Measurements from ENCODE around the gene GGTLC1.

The GGTLC1 gene

GRCh38 chr20:23970049-23970448 lies 18.5 kb downstream of the GGTLC1 start:
- in situ Hi-C loops (cut with MboI; ENCODE audit: low pct_unique_long_range_greater_than_20kb, low sequenced_read_pairs, unreplicated experiment), result no loop called here

DNA sequence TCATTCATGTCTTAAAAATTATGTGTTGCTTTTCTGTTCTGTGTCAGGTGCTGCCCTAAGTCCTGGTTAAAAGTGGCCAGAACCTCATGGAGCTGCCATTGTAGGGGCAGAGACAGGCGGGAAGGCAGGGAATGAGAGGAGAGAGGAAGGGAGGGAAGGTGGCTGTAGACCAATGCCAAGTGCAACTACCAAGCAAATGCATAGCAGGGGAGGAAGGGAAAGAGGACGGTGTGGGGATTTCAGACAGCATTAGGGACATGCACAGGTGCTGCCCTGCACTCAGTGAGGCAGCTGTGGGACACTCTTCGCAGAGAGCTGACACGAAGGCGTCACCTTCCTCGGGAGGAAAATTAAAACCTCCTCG lies 21.0 kb downstream of the GGTLC1 start:
- TF ChIP-seq CTCF (IDR thresholded peaks at IDR 0.05; ENCODE audit: extremely low read depth, insufficient read depth, missing control alignments), result no peak
- in situ Hi-C loops (cut with MboI; ENCODE audit: low pct_unique_long_range_greater_than_20kb, low sequenced_read_pairs, unreplicated experiment), result no loop called here
- DNase-seq (ENCODE audit: low spot score), result no peak

More at GRCh38 chr20:23970049-23970448, 18.5 kb downstream of the GGTLC1 start:
- no peak for DNase-seq (ENCODE audit: low spot score)
- no peak for TF ChIP-seq CTCF (IDR thresholded peaks at IDR 0.05; ENCODE audit: extremely low read depth, insufficient read depth, missing control alignments)

DNA sequence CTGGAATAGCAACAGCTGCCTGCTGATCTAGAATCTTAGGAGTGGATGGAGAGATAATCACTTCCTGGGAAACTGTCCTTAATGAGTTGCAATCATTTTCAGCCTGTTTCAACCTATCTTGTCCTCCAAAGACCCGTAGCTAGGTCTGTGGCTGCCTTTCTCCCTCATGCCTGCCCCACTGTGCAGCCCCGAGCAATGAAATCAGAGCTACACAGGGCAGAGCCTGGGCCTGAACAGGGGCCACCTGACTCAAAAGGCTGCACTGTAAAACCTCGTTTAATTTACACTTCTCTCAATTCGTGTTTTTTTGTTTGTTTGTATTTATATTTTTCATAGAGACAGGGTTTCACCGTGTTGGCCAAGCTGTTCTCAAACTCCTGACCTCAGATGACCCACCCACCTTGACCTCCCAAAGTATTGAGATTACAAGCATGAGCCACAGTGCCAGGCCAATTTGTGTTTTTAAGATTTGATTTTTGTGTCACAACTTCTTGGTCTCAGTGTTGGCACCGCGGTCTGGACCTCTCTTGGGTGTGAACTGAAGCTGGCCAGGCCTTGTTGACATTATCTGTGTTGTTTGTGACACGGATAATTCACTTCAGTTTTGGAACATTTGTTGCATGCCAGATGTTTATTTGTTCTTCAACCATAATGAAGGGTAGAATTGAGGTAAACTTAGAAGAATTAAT lies 21.5 kb downstream of the GGTLC1 start:
- no peak for DNase-seq (ENCODE audit: low spot score)
- TF ChIP-seq CTCF (IDR thresholded peaks at IDR 0.05; ENCODE audit: extremely low read depth, insufficient read depth, missing control alignments), result no peak
- in situ Hi-C loops (cut with MboI; ENCODE audit: low pct_unique_long_range_greater_than_20kb, low sequenced_read_pairs, unreplicated experiment), result no loop called here

- no peak for TF ChIP-seq CTCF (IDR thresholded peaks at IDR 0.05; ENCODE audit: extremely low read depth, insufficient read depth, missing control alignments)
- in situ Hi-C loops (cut with MboI; ENCODE audit: low pct_unique_long_range_greater_than_20kb, low sequenced_read_pairs, unreplicated experiment), result no loop called here
- no peak for DNase-seq (ENCODE audit: low spot score)
These were observed 22.3 kb downstream of the GGTLC1 start for GRCh38 chr20:23966298-23966697.

GRCh38 chr20:23963941-23964340 lies 24.6 kb downstream of the GGTLC1 start:
- no peak for TF ChIP-seq CTCF (IDR thresholded peaks at IDR 0.05; ENCODE audit: extremely low read depth, insufficient read depth, missing control alignments)
- in situ Hi-C loops (cut with MboI; ENCODE audit: low pct_unique_long_range_greater_than_20kb, low sequenced_read_pairs, unreplicated experiment), result no loop called here
- no peak for DNase-seq (ENCODE audit: low spot score)

- no peak for DNase-seq (ENCODE audit: low spot score)
- TF ChIP-seq CTCF (IDR thresholded peaks at IDR 0.05; ENCODE audit: extremely low read depth, insufficient read depth, missing control alignments), result no peak
- in situ Hi-C loops (cut with MboI; ENCODE audit: low pct_unique_long_range_greater_than_20kb, low sequenced_read_pairs, unreplicated experiment), result no loop called here
These were observed 26.3 kb downstream of the GGTLC1 start for GRCh38 chr20:23962272-23962671.
